H1 (cell line): ENCODE results near the gene MLLT11. TPM values are rescaled to one million over a fixed set of nuclear protein-coding genes. Genes with fewer than 3 reads are reported as not detected.

ENCODE experiments used
- CTCF ChIA-PET: fragments of 300-600 bp; sonication (Branson Sonifier 250); formaldehyde crosslinking; loops from one replicate; lab custom pipeline; 2021; ENCODE audit not compliant: partially characterized antibody; lab: Charles Lee
- POLR2A ChIA-PET: fragments of 300-600 bp; sonication (Branson Sonifier 250); formaldehyde crosslinking; loops from one replicate; lab custom pipeline; 2021; ENCODE audit warnings: inconsistent platforms; ENCODE audit not compliant: partially characterized antibody; lab: Charles Lee
- DNase-seq, 2 experiments: peaks; one replicate each; pipeline versions ENCODE4 v3.0.0 to v3.0.0-alpha.2; 2010 to 2022; ENCODE audit warnings: low spot score in 2 of 2, low read depth in 1 of 2, mixed read lengths in 1 of 2
- FAIRE-seq: peaks from 2 replicates; lab custom pipeline; 2011; peaks lifted over from hg19 to GRCh38; lab: Jason Lieb, UNC
- H2AFZ ChIP-seq: 2 replicates; pipeline ENCODE4 v1.8.1; 2012; ENCODE audit warnings: low read length, inconsistent platforms
- H2AK5ac ChIP-seq: 2 replicates; pipeline ENCODE4 v1.6.1; 2013; ENCODE audit warnings: low read depth, low read length
- H2BK120ac ChIP-seq: replicated peaks from 2 replicates; pipeline ENCODE3; 2013; ENCODE audit warnings: low read depth, low read length, inconsistent platforms
- H2BK12ac ChIP-seq: 2 replicates; pipeline ENCODE4 v1.6.1; 2013; ENCODE audit warnings: low read depth, low read length
- H2BK15ac ChIP-seq: 2 replicates; pipeline ENCODE4 v1.6.1; 2013; ENCODE audit warnings: low read length
- H2BK20ac ChIP-seq: 2 replicates; pipeline ENCODE4 v1.6.1; 2013; ENCODE audit warnings: low read length
- H2BK5ac ChIP-seq: 2 replicates; pipeline ENCODE4 v1.6.1; 2013; ENCODE audit warnings: low read depth, low read length
- H3K14ac ChIP-seq: 2 replicates; pipeline ENCODE4 v1.6.1; 2013; ENCODE audit warnings: inconsistent platforms; ENCODE audit not compliant: insufficient read length
- H3K18ac ChIP-seq: 2 replicates; pipeline ENCODE4 v1.6.1; 2013; ENCODE audit warnings: low read length; ENCODE audit errors: extremely low read depth
- H3K23ac ChIP-seq: 2 replicates; pipeline ENCODE4 v1.6.1; 2013; ENCODE audit warnings: inconsistent platforms; ENCODE audit not compliant: insufficient read length
- H3K23me2 ChIP-seq: 2 replicates; pipeline ENCODE4 v1.6.1; 2013; ENCODE audit warnings: low read depth, low read length
- H3K27ac ChIP-seq: 2 replicates; pipeline ENCODE4 v1.6.1; 2011; ENCODE audit warnings: low read depth, low read length, inconsistent platforms
- H3K27me3 ChIP-seq, 4 experiments: replicated peaks in 1 of 4; 1 replicate in 1 of 4; 2 replicates in 3 of 4; pipeline versions ENCODE4 v1.6.1 to v1.8.1; 2011 to 2013; ENCODE audit warnings: low read length in 3 of 4, mild to moderate bottlenecking in 3 of 4, inconsistent platforms in 2 of 4, mixed read lengths in 2 of 4, moderate library complexity in 1 of 4; ENCODE audit not compliant: control insufficient read depth in 3 of 4, insufficient read depth in 3 of 4; ENCODE audit errors: extremely low read depth in 1 of 4
- H3K36me3 ChIP-seq, 4 experiments: 2 replicates each; pipeline versions ENCODE4 v1.6.1 to v1.8.1; 2011 to 2013; ENCODE audit warnings: mild to moderate bottlenecking in 4 of 4, low read length in 3 of 4, moderate library complexity in 2 of 4, control low read depth in 1 of 4, inconsistent platforms in 1 of 4; ENCODE audit not compliant: insufficient read depth in 4 of 4, control insufficient read depth in 2 of 4
- H3K4ac ChIP-seq: replicated peaks from 2 replicates; pipeline ENCODE3; 2013; ENCODE audit warnings: low read length, low read depth, mixed read lengths, inconsistent platforms; ENCODE audit not compliant: insufficient read length
- H3K4me1 ChIP-seq, 4 experiments: replicated peaks in 1 of 4; 1 replicate in 1 of 4; 2 replicates in 3 of 4; pipeline versions ENCODE4 v1.6.1 to v1.8.1; 2011 to 2013; ENCODE audit warnings: low read length in 3 of 4, inconsistent platforms in 2 of 4, mixed read lengths in 1 of 4; ENCODE audit not compliant: insufficient read depth in 4 of 4, control insufficient read depth in 3 of 4
- H3K4me2 ChIP-seq, 2 experiments: 2 replicates each; pipeline versions ENCODE4 v1.6.1 to v1.8.1; 2011 to 2013; ENCODE audit warnings: low read depth in 2 of 2, low read length in 2 of 2, control low read depth in 1 of 2, inconsistent platforms in 1 of 2, mild to moderate bottlenecking in 1 of 2; ENCODE audit not compliant: insufficient read depth in 1 of 2
- H3K4me3 ChIP-seq, 4 experiments: fragments of 200-600, 300-600 bp in 1 of 4; sonication (generic), shearing (Covaris generic), sonication (Bioruptor Twin) in 1 of 4; 2 replicates each; pipeline versions ENCODE4 v1.5.1 to v1.8.1; 2011 to 2016; ENCODE audit warnings: low read length in 4 of 4, low read depth in 3 of 4, control low read depth in 2 of 4, inconsistent platforms in 2 of 4, mild to moderate bottlenecking in 2 of 4, mixed read lengths in 1 of 4, moderate library complexity in 1 of 4; ENCODE audit not compliant: insufficient read depth in 2 of 4; ENCODE audit errors: extremely low read depth in 1 of 4
- H3K56ac ChIP-seq: replicated peaks from 2 replicates; pipeline ENCODE3; 2013; ENCODE audit warnings: low read depth, mild to moderate bottlenecking, mixed read lengths, low read length, inconsistent platforms; ENCODE audit not compliant: insufficient read length
- H3K79me1 ChIP-seq: 2 replicates; pipeline ENCODE4 v1.6.1; 2013; ENCODE audit warnings: low read depth, low read length, control low read depth
- H3K79me2 ChIP-seq, 2 experiments: 2 replicates each; pipeline versions ENCODE4 v1.6.1 to v1.8.1; 2012 to 2013; ENCODE audit warnings: low read length in 2 of 2, mild to moderate bottlenecking in 2 of 2, inconsistent platforms in 1 of 2; ENCODE audit not compliant: insufficient read depth in 2 of 2, control insufficient read depth in 1 of 2
- H3K9ac ChIP-seq, 4 experiments: replicated peaks in 1 of 4; 1 replicate in 1 of 4; 2 replicates in 3 of 4; pipeline versions ENCODE4 v1.6.1 to v1.8.1; 2011 to 2013; ENCODE audit warnings: low read depth in 3 of 4, low read length in 3 of 4, control low read depth in 2 of 4, mild to moderate bottlenecking in 2 of 4, moderate library complexity in 2 of 4, inconsistent platforms in 1 of 4; ENCODE audit errors: extremely low read depth in 1 of 4
- H3K9me3 ChIP-seq, 2 experiments: 2 replicates each; pipeline versions ENCODE4 v1.6.1 to v1.8.1; 2012 to 2013; ENCODE audit warnings: mild to moderate bottlenecking in 2 of 2, moderate library complexity in 2 of 2, control low read depth in 1 of 2, inconsistent platforms in 1 of 2, low read depth in 1 of 2, low read length in 1 of 2, mixed read lengths in 1 of 2; ENCODE audit not compliant: insufficient read depth in 2 of 2
- H4K20me1 ChIP-seq, 2 experiments: replicated peaks in 1 of 2; 2 replicates each; pipeline versions ENCODE3 to v1.8.1; 2011 to 2013; ENCODE audit warnings: inconsistent platforms in 2 of 2, low read length in 2 of 2, mild to moderate bottlenecking in 1 of 2; ENCODE audit not compliant: insufficient read depth in 2 of 2, control insufficient read depth in 1 of 2
- H4K5ac ChIP-seq: 2 replicates; pipeline ENCODE4 v1.6.1; 2013; ENCODE audit warnings: low read length, low read depth, mixed read lengths, inconsistent platforms; ENCODE audit not compliant: insufficient read length
- H4K8ac ChIP-seq: 2 replicates; pipeline ENCODE4 v1.8.0; 2013; ENCODE audit warnings: mild to moderate bottlenecking, moderate library complexity, low read length, inconsistent platforms; ENCODE audit not compliant: insufficient read depth; ENCODE audit errors: extremely low read depth
- H4K91ac ChIP-seq: replicated peaks from 2 replicates; pipeline ENCODE3; 2013; ENCODE audit warnings: low read length, mixed read lengths, inconsistent platforms; ENCODE audit not compliant: insufficient read length
- CREB1 ChIP-seq: IDR thresholded peaks from 2 replicates; pipeline ENCODE4 v1.6.1; 2012; ENCODE audit warnings: inconsistent platforms
- EGR1 ChIP-seq: IDR thresholded peaks from 2 replicates; pipeline ENCODE4 v1.6.1; 2011; ENCODE audit warnings: low read depth, low read length, borderline replicate concordance
- POLR2A ChIP-seq, 2 experiments: IDR thresholded peaks; 1 replicate in 1 of 2; 2 replicates in 1 of 2; pipeline ENCODE4 v1.6.1; 2011; ENCODE audit warnings: low read depth in 2 of 2, low read length in 2 of 2, mild to moderate bottlenecking in 2 of 2; ENCODE audit errors: control extremely low read depth in 1 of 2
- RBBP5 ChIP-seq: IDR thresholded peaks from 2 replicates; pipeline ENCODE4 v1.7.1; 2012; ENCODE audit warnings: low read depth, mild to moderate bottlenecking, inconsistent platforms, low read length, moderate library complexity, borderline replicate concordance
- SAP30 ChIP-seq: fragments of 300-600 bp; sonication (generic); IDR thresholded peaks from 2 replicates; pipeline ENCODE4 v1.7.1; 2012; ENCODE audit warnings: low read length, moderate library complexity, mild to moderate bottlenecking, inconsistent platforms; ENCODE audit not compliant: insufficient read depth, insufficient replicate concordance
- SP1 ChIP-seq: IDR thresholded peaks from 2 replicates; pipeline ENCODE4 v1.6.1; 2011; ENCODE audit warnings: low read depth, low read length
- YY1 ChIP-seq: IDR thresholded peaks from 2 replicates; pipeline ENCODE4 v1.6.1; 2011; ENCODE audit warnings: low read depth, mild to moderate bottlenecking, low read length
- WGBS, 2 experiments: shearing (Covaris generic) in 1 of 2; methylation state at CpG; one replicate each; pipeline versions ENCODE4 v1.1.6 to v1.1.7; 2013 to 2015; ENCODE audit warnings: low lambda C conversion rate in 2 of 2, mixed read lengths in 2 of 2, inconsistent platforms in 1 of 2, low coverage in 1 of 2, missing lambda C conversion rate in 1 of 2; ENCODE audit not compliant: insufficient replicate concordance in 2 of 2, insufficient coverage in 1 of 2, insufficient read length in 1 of 2; ENCODE audit errors: extremely low coverage in 1 of 2, missing lambda C conversion rate in 1 of 2; 5-methylcytosine and 5-hydroxymethylcytosine counted together
- polyA plus RNA-seq, 7 experiments: library from polyadenylated mRNA; depleted of rRNA in 3 of 7; stranded (reverse) in 5 of 7; unstranded in 2 of 7; fragments of >200 nt in 5 of 7; fragments of 200-250 nt in 2 of 7; gene quantifications; 1 replicate in 5 of 7; 2 replicates in 1 of 7; 4 replicates in 1 of 7; pipeline versions ENCODE4 v1.2.1 to v1.2.3, GENCODE V29; 2011 to 2013; ENCODE audit warnings: missing spikeins in 2 of 7, mixed read lengths in 2 of 7
- total RNA-seq: library from RNA; stranded (reverse); fragmentation: NEBNext Ultra II Directional; extraction: Animal tissue kit (Norgen Biotek cat#: 25700); gene quantifications from 2 replicates; pipeline ENCODE4 v1.2.1, GENCODE V29; 2021

The MLLT11 gene
- total and polyA plus RNA-seq, 2 of the 8 experiments (the other 6 are each of a cell fraction or from before 2014, with no cell fraction given), result 13.7 to 18.1 TPM

GRCh38 chr1:151058692-151059091 is 1.5 kb upstream of the MLLT11 start:
- H2BK20ac ChIP-seq, result no peak overlapping the region
- no peaks in the 10 kb centered on the region for H3K9me3 ChIP-seq
- FAIRE-seq, result no peak
- no peak overlapping the region; the same call in 1 of the 2 replicates for H2BK15ac ChIP-seq
- 1% methylated on average over 10 of the region's 10 CpGs; no CpG with 5 or more reads in 1 of the 2 experiments for WGBS, 2 experiments
- peaks cover 15 to 30% (median 25%) of the 10 kb centered on the region in 4 experiments for H3K36me3 ChIP-seq
- CTCF ChIA-PET, result interaction anchor here (0.6 to 7.3 kb wide), 12 partner anchors 12 to 748 kb away, joined by 3 to 95 read pairs (median 6); partner anchors contain the start of genes C1orf56, GABPB2 and MINDY1
- H3K4me3 ChIP-seq, result peak overlapping the region; percentile 80 to 97 (median 89)
- peak overlapping the region; percentile 49 for H4K91ac ChIP-seq
- peak overlapping the region; percentile 97; the same call in 1 of the 2 replicates for H3K18ac ChIP-seq
- POLR2A ChIA-PET, result interaction anchor here (0.8 to 9.1 kb wide), 10 partner anchors 10 to 131 kb away, joined by 3 to 107 read pairs (median 4); partner anchors contain the start of genes C1orf56, GABPB2, MINDY1 and VPS72
- peaks cover 7 to 62% of the 10 kb centered on the region in 2 experiments for H3K79me2 ChIP-seq
- no peak overlapping the region for H2AFZ ChIP-seq
- H2BK120ac ChIP-seq, result no peak overlapping the region
- H3K56ac ChIP-seq, result peak overlapping the region; percentile 90
- no peaks in the 10 kb centered on the region for H3K27me3 ChIP-seq
- H3K27ac ChIP-seq, result peak overlapping the region; percentile 63
- no peak overlapping the region for H2AK5ac ChIP-seq
- peaks cover 13% of the 10 kb centered on the region; the same call in 1 of the 2 replicates for H3K23me2 ChIP-seq
- peak overlapping the region; percentile 81 to 96 for H3K4me2 ChIP-seq
- TF ChIP-seq SAP30 (peak; percentile 52), EGR1 (no peak), CREB1 (no peak), RBBP5 (peak; percentile 82; the same call in 1 of the 2 replicates), YY1 (no peak), SP1 (peak; percentile 14; the same call in 1 of the 2 replicates), POLR2A (IDR thresholded peaks at IDR 0.05; ENCODE audit: control extremely low read depth in 1 of 2, low read depth in 2 of 2, low read length in 2 of 2) (peak in 1 of 2 experiments; percentile 15; a peak in 1 of 3 replicates)
- TF ChIP-seq, all 59 proteins: peak for 4
- peak in 1 of 2 experiments; percentile 61 for DNase-seq
- Histone ChIP-seq H2BK12ac (no peak overlapping the region; the same call in 1 of the 2 replicates), H3K79me1 (peaks cover 12% of the 10 kb centered on the region), H3K4me1 (peaks cover 4 to 14% (median 6%) of the 10 kb centered on the region in 4 experiments; a peak in 6 of 7 replicates), H4K8ac (no peak overlapping the region), H4K20me1 (peaks cover 0 to 8% of the 10 kb centered on the region in 2 experiments), H3K4ac (peak overlapping the region; percentile 28), H3K9ac (peak overlapping the region in 3 of 4 experiments; percentile 25 to 84 (median 81); a peak in 6 of 7 replicates), H4K5ac (peak overlapping the region; percentile 53), H2BK5ac (peak overlapping the region; percentile 90), H3K14ac (no peak overlapping the region), H3K23ac (no peak overlapping the region)
